GM12872 (cell line): ENCODE data around the gene APOBEC2.

Source experiments
- CTCF ChIP-seq: IDR thresholded peaks from 3 replicates; pipeline ENCODE4 v1.5.1; 2011; ENCODE audit warnings: low read depth, mild to moderate bottlenecking, low read length, moderate library complexity; ENCODE audit not compliant: insufficient read depth

APOBEC2 gene

GRCh38 chr6:41046084-41046483, 6.9 kb upstream of the APOBEC2 start:
- no peak for TF ChIP-seq CTCF

- no peak for TF ChIP-seq CTCF
Measured at GRCh38 chr6:41047306-41047705, 5.7 kb upstream of the APOBEC2 start.

- no peak for TF ChIP-seq CTCF
Measured at GRCh38 chr6:41047745-41048732, 5.0 kb upstream of the APOBEC2 start.

GRCh38 chr6:41049521-41049920, 3.5 kb upstream of the APOBEC2 start:
- TF ChIP-seq CTCF: no peak

DNA sequence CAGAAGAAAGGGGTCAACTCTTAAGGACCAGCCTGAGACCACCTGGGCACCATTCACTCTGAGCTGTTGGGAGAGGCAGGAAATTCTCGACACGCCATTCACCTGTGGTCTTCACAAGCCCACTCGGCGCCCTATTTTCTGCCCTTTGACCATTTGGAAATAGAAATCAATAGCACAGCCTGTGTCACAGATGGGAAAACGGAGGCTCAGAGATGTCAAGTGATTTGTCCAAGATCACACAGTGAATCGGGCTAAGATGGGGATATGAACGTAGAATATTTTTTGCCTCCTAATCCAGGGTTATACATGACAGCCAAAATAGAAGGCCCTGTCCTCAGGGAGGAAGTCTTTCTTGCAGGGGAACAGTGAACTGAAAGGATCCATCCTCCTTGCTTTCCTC, 3.0 kb upstream of the APOBEC2 start:
- TF ChIP-seq CTCF: no peak

DNA sequence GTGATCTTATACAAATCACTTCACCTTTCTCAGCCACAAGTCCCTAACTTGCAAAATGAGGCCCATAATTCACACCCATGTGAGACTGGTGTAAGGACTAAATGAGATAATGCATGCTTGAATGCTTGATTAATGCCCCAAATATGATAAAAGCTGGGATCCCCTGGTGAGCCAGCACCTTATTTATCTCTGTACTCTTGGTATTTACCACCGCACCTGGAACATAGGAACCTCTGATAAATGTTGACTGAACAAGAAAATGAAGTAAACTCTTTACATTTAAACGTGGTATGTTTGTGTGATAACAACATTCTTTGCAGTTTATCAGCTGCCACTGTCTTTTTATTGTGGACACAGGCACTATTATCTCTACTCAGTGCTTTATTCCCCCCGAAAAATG, 2.5 kb upstream of the APOBEC2 start:
- TF ChIP-seq CTCF: no peak

- TF ChIP-seq CTCF: no peak
Measured at GRCh38 chr6:41051873-41052272, 1.1 kb upstream of the APOBEC2 start.
